ENCODE data around the gene FYN. TPM values are rescaled to one million over a fixed set of nuclear protein-coding genes. Genes with fewer than 3 reads are reported as not detected.

The FYN gene
- total and polyA plus RNA-seq, 9 of the 15 experiments (the other 6 are each of a cell fraction or from before 2014, with no cell fraction given), result 2.9 to 22.1 (median 11.4) TPM

DNA sequence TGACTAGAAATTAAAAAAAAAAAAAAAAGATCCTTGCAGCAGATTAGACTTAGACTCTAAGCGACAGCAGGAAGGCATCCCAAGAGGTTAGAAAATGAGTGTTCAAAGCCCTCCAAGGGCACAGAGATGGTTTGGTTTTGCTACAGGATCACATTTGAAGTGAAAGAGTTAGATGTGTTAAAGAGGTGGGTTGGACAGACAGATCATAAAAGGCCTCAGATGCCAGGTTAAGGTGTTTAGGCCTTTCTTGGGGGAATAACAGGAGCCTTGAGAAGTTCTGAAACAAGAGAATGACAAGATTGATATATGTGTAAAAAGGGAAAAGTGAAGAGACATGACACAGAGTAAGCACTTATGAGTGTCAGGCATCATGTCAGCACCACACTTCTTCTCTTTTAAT is 107.5 kb downstream of the FYN start (continued):
- TF ChIP-seq ETV6 (IDR thresholded peaks at IDR 0.05; ENCODE audit: borderline replicate concordance in 1 of 2, low read depth in 2 of 2, low read length in 1 of 2), result no peak
- no peak for TF ChIP-seq ETV6 (CRISPR knock-in tag; IDR thresholded peaks at IDR 0.05; ENCODE audit: borderline replicate concordance)
- TF ChIP-seq, protein P1, sequence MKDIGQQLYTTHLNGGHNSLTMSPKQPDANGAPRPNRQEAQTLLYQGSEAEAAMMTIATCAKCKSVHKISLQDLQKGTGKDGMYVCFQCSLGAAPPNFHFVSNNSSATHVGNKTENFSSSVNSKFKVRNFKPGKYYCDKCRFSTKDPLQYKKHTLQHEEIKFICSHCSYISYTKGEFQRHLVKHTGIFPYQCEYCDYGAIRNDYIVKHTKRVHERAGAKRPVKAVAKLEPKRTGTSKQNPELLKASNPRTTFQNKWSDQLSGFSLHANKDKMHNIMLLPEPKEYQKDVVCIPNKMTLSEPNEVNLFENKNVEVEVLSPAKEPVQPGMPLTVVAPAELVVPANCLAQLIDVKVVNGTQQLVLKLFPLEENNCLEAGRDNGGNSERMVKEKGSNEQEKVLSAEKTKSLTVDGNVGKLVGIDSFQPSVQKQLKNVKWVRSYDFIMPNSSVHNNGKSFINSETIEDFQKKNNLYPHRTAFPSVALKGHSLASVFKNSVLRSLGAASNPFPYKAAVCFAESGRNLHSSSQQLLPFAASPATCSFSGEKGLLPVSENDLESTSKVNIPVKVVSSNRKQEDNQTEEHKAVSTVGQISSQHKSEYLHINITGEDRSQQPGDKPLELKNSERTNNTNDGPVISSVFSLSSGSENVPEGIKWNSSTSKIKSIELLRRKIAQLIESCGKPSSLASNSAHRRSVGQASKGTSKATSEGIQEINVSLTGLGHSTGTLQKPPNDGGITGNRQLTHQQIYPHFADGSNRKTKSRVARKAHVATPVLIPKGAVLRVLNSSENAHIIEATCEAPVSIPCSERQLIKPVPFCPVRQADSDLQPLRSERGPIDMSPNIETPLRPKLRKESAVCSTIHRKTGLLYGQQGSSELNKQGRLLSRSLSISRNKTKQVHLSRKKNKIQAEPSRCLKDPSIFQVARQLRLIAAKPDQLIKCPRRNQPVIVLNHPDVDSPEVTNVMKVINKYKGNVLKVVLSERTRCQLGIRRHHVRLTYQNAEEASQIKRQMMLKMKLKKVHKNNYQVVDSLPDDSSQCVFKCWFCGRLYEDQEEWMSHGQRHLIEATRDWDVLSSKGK (CRISPR knock-in tag; IDR thresholded peaks at IDR 0.05), result no peak
- TF ChIP-seq, protein P2, sequence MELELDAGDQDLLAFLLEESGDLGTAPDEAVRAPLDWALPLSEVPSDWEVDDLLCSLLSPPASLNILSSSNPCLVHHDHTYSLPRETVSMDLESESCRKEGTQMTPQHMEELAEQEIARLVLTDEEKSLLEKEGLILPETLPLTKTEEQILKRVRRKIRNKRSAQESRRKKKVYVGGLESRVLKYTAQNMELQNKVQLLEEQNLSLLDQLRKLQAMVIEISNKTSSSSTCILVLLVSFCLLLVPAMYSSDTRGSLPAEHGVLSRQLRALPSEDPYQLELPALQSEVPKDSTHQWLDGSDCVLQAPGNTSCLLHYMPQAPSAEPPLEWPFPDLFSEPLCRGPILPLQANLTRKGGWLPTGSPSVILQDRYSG (tag; conservative IDR thresholded peaks at IDR 0.05; ENCODE audit: low read depth), result no peak
- TF ChIP-seq, protein P3, sequence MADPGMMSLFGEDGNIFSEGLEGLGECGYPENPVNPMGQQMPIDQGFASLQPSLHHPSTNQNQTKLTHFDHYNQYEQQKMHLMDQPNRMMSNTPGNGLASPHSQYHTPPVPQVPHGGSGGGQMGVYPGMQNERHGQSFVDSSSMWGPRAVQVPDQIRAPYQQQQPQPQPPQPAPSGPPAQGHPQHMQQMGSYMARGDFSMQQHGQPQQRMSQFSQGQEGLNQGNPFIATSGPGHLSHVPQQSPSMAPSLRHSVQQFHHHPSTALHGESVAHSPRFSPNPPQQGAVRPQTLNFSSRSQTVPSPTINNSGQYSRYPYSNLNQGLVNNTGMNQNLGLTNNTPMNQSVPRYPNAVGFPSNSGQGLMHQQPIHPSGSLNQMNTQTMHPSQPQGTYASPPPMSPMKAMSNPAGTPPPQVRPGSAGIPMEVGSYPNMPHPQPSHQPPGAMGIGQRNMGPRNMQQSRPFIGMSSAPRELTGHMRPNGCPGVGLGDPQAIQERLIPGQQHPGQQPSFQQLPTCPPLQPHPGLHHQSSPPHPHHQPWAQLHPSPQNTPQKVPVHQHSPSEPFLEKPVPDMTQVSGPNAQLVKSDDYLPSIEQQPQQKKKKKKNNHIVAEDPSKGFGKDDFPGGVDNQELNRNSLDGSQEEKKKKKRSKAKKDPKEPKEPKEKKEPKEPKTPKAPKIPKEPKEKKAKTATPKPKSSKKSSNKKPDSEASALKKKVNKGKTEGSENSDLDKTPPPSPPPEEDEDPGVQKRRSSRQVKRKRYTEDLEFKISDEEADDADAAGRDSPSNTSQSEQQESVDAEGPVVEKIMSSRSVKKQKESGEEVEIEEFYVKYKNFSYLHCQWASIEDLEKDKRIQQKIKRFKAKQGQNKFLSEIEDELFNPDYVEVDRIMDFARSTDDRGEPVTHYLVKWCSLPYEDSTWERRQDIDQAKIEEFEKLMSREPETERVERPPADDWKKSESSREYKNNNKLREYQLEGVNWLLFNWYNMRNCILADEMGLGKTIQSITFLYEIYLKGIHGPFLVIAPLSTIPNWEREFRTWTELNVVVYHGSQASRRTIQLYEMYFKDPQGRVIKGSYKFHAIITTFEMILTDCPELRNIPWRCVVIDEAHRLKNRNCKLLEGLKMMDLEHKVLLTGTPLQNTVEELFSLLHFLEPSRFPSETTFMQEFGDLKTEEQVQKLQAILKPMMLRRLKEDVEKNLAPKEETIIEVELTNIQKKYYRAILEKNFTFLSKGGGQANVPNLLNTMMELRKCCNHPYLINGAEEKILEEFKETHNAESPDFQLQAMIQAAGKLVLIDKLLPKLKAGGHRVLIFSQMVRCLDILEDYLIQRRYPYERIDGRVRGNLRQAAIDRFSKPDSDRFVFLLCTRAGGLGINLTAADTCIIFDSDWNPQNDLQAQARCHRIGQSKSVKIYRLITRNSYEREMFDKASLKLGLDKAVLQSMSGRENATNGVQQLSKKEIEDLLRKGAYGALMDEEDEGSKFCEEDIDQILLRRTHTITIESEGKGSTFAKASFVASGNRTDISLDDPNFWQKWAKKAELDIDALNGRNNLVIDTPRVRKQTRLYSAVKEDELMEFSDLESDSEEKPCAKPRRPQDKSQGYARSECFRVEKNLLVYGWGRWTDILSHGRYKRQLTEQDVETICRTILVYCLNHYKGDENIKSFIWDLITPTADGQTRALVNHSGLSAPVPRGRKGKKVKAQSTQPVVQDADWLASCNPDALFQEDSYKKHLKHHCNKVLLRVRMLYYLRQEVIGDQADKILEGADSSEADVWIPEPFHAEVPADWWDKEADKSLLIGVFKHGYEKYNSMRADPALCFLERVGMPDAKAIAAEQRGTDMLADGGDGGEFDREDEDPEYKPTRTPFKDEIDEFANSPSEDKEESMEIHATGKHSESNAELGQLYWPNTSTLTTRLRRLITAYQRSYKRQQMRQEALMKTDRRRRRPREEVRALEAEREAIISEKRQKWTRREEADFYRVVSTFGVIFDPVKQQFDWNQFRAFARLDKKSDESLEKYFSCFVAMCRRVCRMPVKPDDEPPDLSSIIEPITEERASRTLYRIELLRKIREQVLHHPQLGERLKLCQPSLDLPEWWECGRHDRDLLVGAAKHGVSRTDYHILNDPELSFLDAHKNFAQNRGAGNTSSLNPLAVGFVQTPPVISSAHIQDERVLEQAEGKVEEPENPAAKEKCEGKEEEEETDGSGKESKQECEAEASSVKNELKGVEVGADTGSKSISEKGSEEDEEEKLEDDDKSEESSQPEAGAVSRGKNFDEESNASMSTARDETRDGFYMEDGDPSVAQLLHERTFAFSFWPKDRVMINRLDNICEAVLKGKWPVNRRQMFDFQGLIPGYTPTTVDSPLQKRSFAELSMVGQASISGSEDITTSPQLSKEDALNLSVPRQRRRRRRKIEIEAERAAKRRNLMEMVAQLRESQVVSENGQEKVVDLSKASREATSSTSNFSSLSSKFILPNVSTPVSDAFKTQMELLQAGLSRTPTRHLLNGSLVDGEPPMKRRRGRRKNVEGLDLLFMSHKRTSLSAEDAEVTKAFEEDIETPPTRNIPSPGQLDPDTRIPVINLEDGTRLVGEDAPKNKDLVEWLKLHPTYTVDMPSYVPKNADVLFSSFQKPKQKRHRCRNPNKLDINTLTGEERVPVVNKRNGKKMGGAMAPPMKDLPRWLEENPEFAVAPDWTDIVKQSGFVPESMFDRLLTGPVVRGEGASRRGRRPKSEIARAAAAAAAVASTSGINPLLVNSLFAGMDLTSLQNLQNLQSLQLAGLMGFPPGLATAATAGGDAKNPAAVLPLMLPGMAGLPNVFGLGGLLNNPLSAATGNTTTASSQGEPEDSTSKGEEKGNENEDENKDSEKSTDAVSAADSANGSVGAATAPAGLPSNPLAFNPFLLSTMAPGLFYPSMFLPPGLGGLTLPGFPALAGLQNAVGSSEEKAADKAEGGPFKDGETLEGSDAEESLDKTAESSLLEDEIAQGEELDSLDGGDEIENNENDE (IDR thresholded peaks at IDR 0.05; ENCODE audit: low read depth, low read length), result no peak

All from K562 (cell line).